Thyroid gland (tissue), 4 donors: ENCODE data around the gene ST8SIA5.

Experiments
- CTCF ChIP-seq, 6 experiments: fragments of 200-600 bp in 3 of 6; fragments of 450-650 bp in 3 of 6; sonication (generic) in 3 of 6; IDR thresholded peaks; one replicate each; pipeline ENCODE4 v1.5.1; 2016 to 2019; ENCODE audit warnings: antibody characterized with exemption in 6 of 6, mild to moderate bottlenecking in 2 of 6, inconsistent platforms in 1 of 6, moderate library complexity in 1 of 6
- POLR2A ChIP-seq, 2 donors: fragments of 450-650 bp; IDR thresholded peaks; one replicate each; pipeline ENCODE4 v1.6.1; 2017; ENCODE audit warnings: antibody characterized with exemption in 2 of 2, mild to moderate bottlenecking in 2 of 2, moderate library complexity in 1 of 2

GRCh38 chr18:46719388-46719787 is 37.5 kb downstream of the ST8SIA5 start:
- no peak for TF ChIP-seq CTCF (IDR thresholded peaks at IDR 0.05)
- no peak for TF ChIP-seq POLR2A (IDR thresholded peaks at IDR 0.05)
